B cell (primary cell): ENCODE measurements around the gene THADA. TPM values are rescaled to one million over a fixed set of nuclear protein-coding genes. Genes with fewer than 3 reads are reported as not detected.

Experiments
- ATAC-seq: fragments of 200-7000 bp; cut with Tn5 transposase; one replicate; pipeline ENCODE4 v1.10.0; 2021; ENCODE audit warnings: low read depth, mild to moderate bottlenecking, moderate number of reproducible peaks, moderate library complexity
- CTCF ChIA-PET: fragments of 350-600 bp; sonication (Branson Sonifier 250); formaldehyde crosslinking; loops from one replicate; lab custom pipeline; 2021; ENCODE audit warnings: antibody characterized with exemption, inconsistent platforms; lab: Charles Lee
- POLR2A ChIA-PET: fragments of 350-600 bp; sonication (Branson Sonifier 250); formaldehyde crosslinking; loops from one replicate; lab custom pipeline; 2021; ENCODE audit warnings: antibody characterized with exemption; lab: Charles Lee
- DNase-seq: peaks from one replicate; pipeline ENCODE4 v3.0.0; 2013
- H2AFZ ChIP-seq: 2 replicates; pipeline ENCODE4 v1.6.1; 2012; ENCODE audit warnings: mild to moderate bottlenecking, low read depth, low read length; ENCODE audit not compliant: insufficient read depth, poor library complexity, severe bottlenecking
- H3K27ac ChIP-seq, 2 donors: 1 replicate in 1 of 2; 2 replicates in 1 of 2; pipeline ENCODE4 v1.5.1; 2012 to 2013; ENCODE audit warnings: low read length in 2 of 2, mild to moderate bottlenecking in 2 of 2, moderate library complexity in 1 of 2
- H3K27me3 ChIP-seq, 4 experiments: fragments of 200-600 bp in 1 of 4; sonication (generic) in 1 of 4; replicated peaks in 1 of 4; 1 replicate in 2 of 4; 2 replicates in 2 of 4; pipeline versions ENCODE4 v1.6.1 to v1.7.0; 2013 to 2016; ENCODE audit warnings: low read length in 3 of 4, mild to moderate bottlenecking in 2 of 4, mixed read lengths in 1 of 4, moderate library complexity in 1 of 4; ENCODE audit not compliant: insufficient read depth in 4 of 4, control insufficient read depth in 3 of 4; ENCODE audit errors: control extremely low read depth in 1 of 4
- H3K36me3 ChIP-seq, 2 experiments: replicated peaks in 1 of 2; 1 replicate in 1 of 2; 2 replicates in 1 of 2; pipeline versions ENCODE4 v1.6.1 to v1.7.1; 2013; ENCODE audit warnings: low read length in 1 of 2; ENCODE audit not compliant: insufficient read depth in 2 of 2, control insufficient read depth in 1 of 2; ENCODE audit errors: control extremely low read depth in 1 of 2, extremely low read depth in 1 of 2
- H3K4me1 ChIP-seq, 2 donors: fragments of 200-600 bp in 1 of 2; sonication (generic) in 1 of 2; 1 replicate in 1 of 2; 2 replicates in 1 of 2; pipeline versions ENCODE4 v1.5.1 to v1.6.1; 2013 to 2017; ENCODE audit warnings: low read length in 2 of 2; ENCODE audit not compliant: control insufficient read depth in 2 of 2, insufficient read depth in 2 of 2
- H3K4me2 ChIP-seq: replicated peaks from 2 replicates; pipeline ENCODE3; 2012; ENCODE audit warnings: mild to moderate bottlenecking, low read depth, low read length; ENCODE audit not compliant: poor library complexity, severe bottlenecking
- H3K4me3 ChIP-seq, 5 experiments: fragments of 200-600 bp in 1 of 5; sonication (generic) in 1 of 5; 1 replicate in 3 of 5; 2 replicates in 2 of 5; pipeline versions ENCODE4 v1.5.1 to v1.7.0; 2011 to 2016; ENCODE audit warnings: low read length in 4 of 5, mild to moderate bottlenecking in 4 of 5, low read depth in 2 of 5, control low read depth in 1 of 5, moderate library complexity in 1 of 5; ENCODE audit not compliant: insufficient read depth in 1 of 5; ENCODE audit errors: control extremely low read depth in 1 of 5, extremely low read depth in 1 of 5
- H3K79me2 ChIP-seq: fragments of 200-600 bp; sonication (generic); one replicate; pipeline ENCODE4 v1.6.0; 2016; ENCODE audit warnings: low read length; ENCODE audit not compliant: control insufficient read depth, insufficient read depth
- H3K9ac ChIP-seq: fragments of 200-600 bp; sonication (generic); 2 replicates; pipeline ENCODE4 v1.6.1; 2017; ENCODE audit warnings: mild to moderate bottlenecking, low read length, moderate library complexity
- H3K9me3 ChIP-seq, 3 donors: one replicate each; pipeline versions ENCODE4 v1.6.1 to v1.7.1; 2013; ENCODE audit warnings: low read length in 2 of 3; ENCODE audit not compliant: control insufficient read depth in 2 of 3, insufficient read depth in 1 of 3; ENCODE audit errors: control extremely low read depth in 1 of 3
- H4K20me1 ChIP-seq: 2 replicates; pipeline ENCODE4 v1.6.0; 2012; ENCODE audit warnings: mild to moderate bottlenecking, low read length; ENCODE audit not compliant: insufficient read depth, control insufficient read depth, poor library complexity, severe bottlenecking
- H3K27ac Mint-ChIP-seq: one replicate; pipeline ENCODE4 v1.8.0; 2021; ENCODE audit warnings: mixed read lengths
- H3K27me3 Mint-ChIP-seq: one replicate; pipeline ENCODE4 v1.8.0; 2021; ENCODE audit warnings: mixed read lengths
- H3K4me1 Mint-ChIP-seq: one replicate; pipeline ENCODE4 v1.8.0; 2021; ENCODE audit warnings: mixed read lengths
- H3K4me3 Mint-ChIP-seq: one replicate; pipeline ENCODE4 v1.8.0; 2021; ENCODE audit warnings: mixed read lengths
- H3K9me3 Mint-ChIP-seq: one replicate; pipeline ENCODE4 v1.8.0; 2022; ENCODE audit warnings: mixed read lengths; ENCODE audit not compliant: insufficient read depth
- EZH2 ChIP-seq: IDR thresholded peaks from 2 replicates; pipeline ENCODE4 v1.6.1; 2012; ENCODE audit warnings: borderline replicate concordance, low read depth, mild to moderate bottlenecking, moderate library complexity, low read length; ENCODE audit not compliant: insufficient read depth, poor library complexity, severe bottlenecking
- WGBS: methylation state at CpG from one replicate; pipeline ENCODE4 v1.1.5; 2013; ENCODE audit warnings: missing lambda C conversion rate; ENCODE audit not compliant: insufficient coverage; 5-methylcytosine and 5-hydroxymethylcytosine counted together
- intact Hi-C: fragments of 100-400 bp; cut with micrococcal nuclease; formaldehyde crosslinking; loops from one replicate; pipeline ENCODE4 v1.10.0; 2022
- polyA plus RNA-seq: library from polyadenylated mRNA; depleted of rRNA; stranded (reverse); fragments of >200 nt; gene quantifications from 2 replicates; pipeline ENCODE4 v1.2.3, GENCODE V29; 2012
- total RNA-seq, 2 donors: library from RNA; stranded (reverse); fragments of 120-200 nt in 1 of 2; gene quantifications; 1 replicate in 1 of 2; 2 replicates in 1 of 2; pipeline versions ENCODE4 v1.2.3 to v1.2.4, GENCODE V29; 2013 to 2022
- TF ChIP-seq, protein P1 (sequence below): fragments of 200-600 bp; IDR thresholded peaks from one replicate; pipeline ENCODE4 v1.8.0; 2022; ENCODE audit warnings: antibody characterized with exemption, mild to moderate bottlenecking

The THADA gene
- total and polyA plus RNA-seq, 2 donors (not counting 1 experiment from before 2014, with no cell fraction given), result 17.6 to 48.5 TPM

DNA sequence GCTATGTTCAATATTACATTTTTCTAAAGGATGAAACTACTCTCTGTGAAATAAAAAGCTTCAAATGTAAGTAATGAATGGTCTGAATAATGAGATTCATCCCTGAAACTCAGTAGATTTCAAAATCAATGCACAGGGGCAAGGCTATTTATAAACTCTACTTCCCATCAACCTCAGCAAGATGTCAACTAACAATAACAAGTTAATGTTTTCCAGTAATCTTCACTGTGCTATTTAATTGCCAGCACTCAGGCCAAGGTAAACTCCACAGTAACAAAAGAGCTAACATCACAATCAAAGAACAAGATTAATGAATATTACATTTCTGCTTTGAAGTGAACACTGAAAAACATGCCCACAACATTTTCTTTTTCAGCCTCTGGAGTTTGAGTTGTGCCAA is 225.1 kb downstream of the THADA start:
- Histone ChIP-seq H2AFZ (no peak overlapping the region), H3K9ac (no peak overlapping the region), H3K4me2 (no peak overlapping the region), H3K36me3 (peaks cover 0 to 5% of the 10 kb centered on the region in 2 experiments), H3K9me3 (peaks cover 0 to 10% (median 0%) of the 10 kb centered on the region in 3 donors), H3K4me3 (no peak overlapping the region), H3K4me1 (no peaks in the 10 kb centered on the region), H4K20me1 (no peaks in the 10 kb centered on the region), H3K27ac (no peak overlapping the region), H3K27me3 (no peaks in the 10 kb centered on the region), H3K79me2 (peaks cover 2% of the 10 kb centered on the region)
- POLR2A ChIA-PET, result interaction anchor here (0.6 kb wide), 1 partner anchor 158 kb away, joined by 7 read pairs; no protein-coding TSS in a partner anchor
- TF ChIP-seq EZH2, result no peak
- TF ChIP-seq, protein P1, sequence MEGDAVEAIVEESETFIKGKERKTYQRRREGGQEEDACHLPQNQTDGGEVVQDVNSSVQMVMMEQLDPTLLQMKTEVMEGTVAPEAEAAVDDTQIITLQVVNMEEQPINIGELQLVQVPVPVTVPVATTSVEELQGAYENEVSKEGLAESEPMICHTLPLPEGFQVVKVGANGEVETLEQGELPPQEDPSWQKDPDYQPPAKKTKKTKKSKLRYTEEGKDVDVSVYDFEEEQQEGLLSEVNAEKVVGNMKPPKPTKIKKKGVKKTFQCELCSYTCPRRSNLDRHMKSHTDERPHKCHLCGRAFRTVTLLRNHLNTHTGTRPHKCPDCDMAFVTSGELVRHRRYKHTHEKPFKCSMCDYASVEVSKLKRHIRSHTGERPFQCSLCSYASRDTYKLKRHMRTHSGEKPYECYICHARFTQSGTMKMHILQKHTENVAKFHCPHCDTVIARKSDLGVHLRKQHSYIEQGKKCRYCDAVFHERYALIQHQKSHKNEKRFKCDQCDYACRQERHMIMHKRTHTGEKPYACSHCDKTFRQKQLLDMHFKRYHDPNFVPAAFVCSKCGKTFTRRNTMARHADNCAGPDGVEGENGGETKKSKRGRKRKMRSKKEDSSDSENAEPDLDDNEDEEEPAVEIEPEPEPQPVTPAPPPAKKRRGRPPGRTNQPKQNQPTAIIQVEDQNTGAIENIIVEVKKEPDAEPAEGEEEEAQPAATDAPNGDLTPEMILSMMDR, result no peak
- Mint-ChIP-seq H3K27ac (no peak overlapping the region), H3K4me3 (no peak overlapping the region), H3K27me3 (no peaks in the 10 kb centered on the region), H3K9me3 (peaks cover 2% of the 10 kb centered on the region), H3K4me1 (peaks cover 12% of the 10 kb centered on the region)
- no peak for DNase-seq
- CTCF ChIA-PET, result no interaction called here
- intact Hi-C loops, result no loop called here
- ATAC-seq, result no peak

DNA sequence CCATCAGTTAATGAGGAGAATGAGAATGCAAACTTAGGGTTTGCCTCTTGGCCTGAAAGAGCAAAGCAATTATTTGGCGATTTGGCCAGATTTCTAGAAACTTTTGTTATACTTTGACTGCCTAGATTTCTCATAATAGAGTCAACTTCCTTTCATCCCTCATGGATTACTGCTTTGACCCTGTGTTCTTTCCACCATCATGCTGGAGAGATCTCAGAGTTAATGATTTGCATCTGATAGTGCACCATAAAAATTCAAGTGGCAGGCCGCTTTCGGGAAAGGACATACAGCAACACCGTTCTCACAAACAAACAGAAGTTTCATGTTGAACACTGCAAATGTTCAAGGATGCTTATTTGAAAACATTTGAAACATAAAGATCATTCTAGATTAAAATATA is 225.7 kb downstream of the THADA start:
- Histone ChIP-seq H3K9ac (no peak overlapping the region), H2AFZ (no peak overlapping the region), H3K36me3 (peaks cover 0 to 5% of the 10 kb centered on the region in 2 experiments), H3K4me1 (no peaks in the 10 kb centered on the region), H4K20me1 (no peaks in the 10 kb centered on the region), H3K27me3 (no peaks in the 10 kb centered on the region), H3K79me2 (peaks cover 6% of the 10 kb centered on the region), H3K4me3 (no peak overlapping the region), H3K4me2 (no peak overlapping the region), H3K27ac (no peak overlapping the region), H3K9me3 (peaks cover 0 to 10% (median 0%) of the 10 kb centered on the region in 3 donors)
- TF ChIP-seq, protein P1, result no peak
- no peak for TF ChIP-seq EZH2
- H3K27me3 Mint-ChIP-seq, result no peaks in the 10 kb centered on the region
- H3K4me3 Mint-ChIP-seq, result no peak overlapping the region
- WGBS, result no CpG with 5 or more reads among the region's 4 CpGs
- peaks cover 12% of the 10 kb centered on the region for H3K4me1 Mint-ChIP-seq
- POLR2A ChIA-PET, result no interaction called here
- intact Hi-C loops, result no loop called here
- CTCF ChIA-PET, result no interaction called here
- DNase-seq (no peak), ATAC-seq (no peak)
- no peak overlapping the region for H3K27ac Mint-ChIP-seq
- peaks cover 2% of the 10 kb centered on the region for H3K9me3 Mint-ChIP-seq
